Measurements from ENCODE around the gene CCT6B. TPM values are rescaled to one million over a fixed set of nuclear protein-coding genes. Genes with fewer than 3 reads are reported as not detected.

CCT6B gene
- total and polyA plus RNA-seq, 2 of the 4 experiments (the other 2 are of a cell fraction), result 0.72 to 1.1 TPM

DNA sequence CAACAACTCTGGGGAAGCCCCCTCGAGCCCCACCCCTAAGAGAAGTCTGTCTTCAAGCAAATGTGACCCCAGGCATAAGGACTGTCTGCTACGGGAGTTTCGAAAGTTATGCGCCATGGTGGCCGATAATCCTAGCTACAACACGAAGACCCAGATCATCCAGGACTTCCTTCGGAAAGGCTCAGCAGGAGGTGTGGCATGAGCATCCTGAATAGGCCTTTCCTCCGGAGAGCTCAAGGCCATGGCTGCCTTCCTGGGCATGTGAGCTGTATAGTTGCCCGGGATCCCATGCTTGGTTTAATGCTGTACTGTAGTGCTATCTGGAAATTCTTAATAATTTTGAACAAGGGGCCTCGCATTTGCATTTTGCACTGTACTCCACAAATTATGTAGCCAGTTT, 28.2 kb upstream of the CCT6B start:
- in situ Hi-C loops (cut with MboI; ENCODE audit: low sequenced_read_pairs), result loop anchor here (25.0 kb wide), 1 partner anchor 598 kb away; the partner anchor contains the start of genes AP2B1 and PEX12
- peaks cover 35% of the 10 kb centered on the region for H3K36me3 ChIP-seq (ENCODE audit: control insufficient read depth, insufficient read depth, low read length)
- no peaks in the 10 kb centered on the region for H3K9me3 ChIP-seq (ENCODE audit: control insufficient read depth, insufficient read depth, low read length)
- no peak overlapping the region for H3K18ac ChIP-seq (ENCODE audit: low read depth, low read length)
- H2BK15ac ChIP-seq (ENCODE audit: low read depth, low read length), result no peak overlapping the region
- no peak overlapping the region for H3K4ac ChIP-seq (ENCODE audit: low read depth, low read length)
- H3K9me1 ChIP-seq (ENCODE audit: insufficient read depth, low read length), result peaks cover 10% of the 10 kb centered on the region
- H3K14ac ChIP-seq (replicated peaks; ENCODE audit: low read depth, low read length), result no peak overlapping the region
- dilution Hi-C loops (cut with HindIII; ENCODE audit: low sequenced_read_pairs, unreplicated experiment), result no loop called here
- intact Hi-C loops (cut with micrococcal nuclease), result no loop called here
- no peak overlapping the region for H3K27ac ChIP-seq (ENCODE audit: insufficient read depth, low read length)
- no peak overlapping the region for H3K56ac ChIP-seq (ENCODE audit: extremely low read depth, insufficient read depth, low read length)
- H2AFZ ChIP-seq (replicated peaks; ENCODE audit: low read length, poor library complexity), result no peak overlapping the region
- H3K4me1 ChIP-seq (ENCODE audit: control insufficient read depth, insufficient read depth, low read length), result no peaks in the 10 kb centered on the region
- peaks cover 7 to 13% of the 10 kb centered on the region in 2 experiments; a peak in 3 of 4 replicates for H3K79me1 ChIP-seq (ENCODE audit: low read depth in 1 of 2, low read length in 2 of 2)
- H2AK5ac ChIP-seq (ENCODE audit: low read depth, low read length), result no peak overlapping the region
- no peak overlapping the region for H3K4me3 ChIP-seq (ENCODE audit: insufficient read depth, low read depth, low read length)
- no peaks in the 10 kb centered on the region for H4K20me1 ChIP-seq (ENCODE audit: insufficient read depth, low read length)
- TF ChIP-seq MAFK (IDR thresholded peaks at IDR 0.05; ENCODE audit: low read depth, low read length) (no peak), RFX5 (IDR thresholded peaks at IDR 0.05; ENCODE audit: low read depth, low read length) (no peak), RCOR1 (IDR thresholded peaks at IDR 0.05; ENCODE audit: insufficient replicate concordance, low read length) (no peak), ELK1 (IDR thresholded peaks at IDR 0.05; ENCODE audit: borderline replicate concordance, low read depth, low read length) (no peak), POLR2A (IDR thresholded peaks at IDR 0.05; ENCODE audit: low read depth, low read length) (no peak), FOS (IDR thresholded peaks at IDR 0.05; ENCODE audit: low read depth, low read length) (no peak), NFE2L2 (IDR thresholded peaks at IDR 0.05; ENCODE audit: low read depth, low read length) (no peak), BHLHE40 (IDR thresholded peaks at IDR 0.05; ENCODE audit: low read depth, low read length) (no peak)
- H3K4me2 ChIP-seq (ENCODE audit: low read depth, low read length), result no peak overlapping the region
- no peaks in the 10 kb centered on the region for H3K27me3 ChIP-seq (ENCODE audit: control insufficient read depth, insufficient read depth, low read length)
- no peak for DNase-seq
- POLR2A ChIA-PET (ENCODE audit: unreplicated experiment), result no interaction called here
- no peak overlapping the region for H2BK5ac ChIP-seq (ENCODE audit: low read depth, low read length, poor library complexity, severe bottlenecking)
- no peak overlapping the region for H4K8ac ChIP-seq (ENCODE audit: low read depth in 2 of 2, low read length in 2 of 2)
- H2BK120ac ChIP-seq (ENCODE audit: low read depth, low read length), result no peak overlapping the region
- no CpG with 5 or more reads among the region's 10 CpGs for whole genome bisulfite sequencing, 2 experiments (ENCODE audit: extremely low coverage in 2 of 2, insufficient read length in 1 of 2)
- H4K91ac ChIP-seq (ENCODE audit: insufficient read depth, low read depth, low read length), result no peak overlapping the region
- no peak overlapping the region for H3K9ac ChIP-seq (ENCODE audit: low read depth, low read length)
- no peak overlapping the region for H2AK9ac ChIP-seq (replicated peaks; ENCODE audit: low read depth, low read length, poor library complexity)
- H2BK20ac ChIP-seq (ENCODE audit: low read depth, low read length), result no peak overlapping the region
- BruUV-seq (replicated peaks), result no TSS peak
- no peak overlapping the region for H4K5ac ChIP-seq (ENCODE audit: low read depth, low read length)
- ATAC-seq (ENCODE audit: low read depth), result no peak
- H3K23ac ChIP-seq (ENCODE audit: low read depth, low read length), result no peak overlapping the region
- CTCF ChIA-PET, result no interaction called here

Data from IMR-90 (cell line).